GM18868 (cell line): Measurements from ENCODE around the gene ZNF346.
A peak's percentile ranks its signal among the peaks of the same experiment; 100 is the strongest.

Source experiments
- ATAC-seq: cut with Tn5 transposase; IDR thresholded peaks from one replicate; pipeline ENCODE4 v1.9.1; 2021; ENCODE audit warnings: mild to moderate bottlenecking, moderate library complexity; ENCODE audit not compliant: unreplicated experiment

The ZNF346 gene

GRCh38 chr5:177064500-177065277 lies 42.2 kb downstream of the ZNF346 start:
- no peak for ATAC-seq

GRCh38 chr5:177065491-177065890 lies 43.0 kb downstream of the ZNF346 start:
- ATAC-seq, result no peak

- ATAC-seq, result no peak
These were observed 43.7 kb downstream of the ZNF346 start for GRCh38 chr5:177066224-177066623.

DNA sequence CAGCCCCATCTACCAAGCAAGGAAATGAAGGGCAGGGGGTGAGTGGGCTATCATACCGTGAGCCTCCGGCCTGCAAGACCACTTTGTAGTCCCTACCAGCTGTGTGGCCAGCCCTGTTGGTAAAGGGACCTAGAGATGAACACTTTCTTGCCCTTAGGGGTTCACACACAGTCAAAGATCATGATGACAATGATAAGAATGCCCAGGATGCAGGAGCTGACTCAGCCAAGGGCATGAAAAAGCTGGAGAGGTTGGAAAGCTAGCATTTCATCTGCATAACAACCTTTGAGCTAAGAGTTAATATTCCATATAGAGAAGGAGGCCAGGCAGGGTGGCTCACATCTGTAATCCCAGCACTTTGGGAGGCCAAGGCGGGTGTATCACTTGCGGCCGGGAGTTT lies 45.0 kb downstream of the ZNF346 start:
- ATAC-seq, result no peak

DNA sequence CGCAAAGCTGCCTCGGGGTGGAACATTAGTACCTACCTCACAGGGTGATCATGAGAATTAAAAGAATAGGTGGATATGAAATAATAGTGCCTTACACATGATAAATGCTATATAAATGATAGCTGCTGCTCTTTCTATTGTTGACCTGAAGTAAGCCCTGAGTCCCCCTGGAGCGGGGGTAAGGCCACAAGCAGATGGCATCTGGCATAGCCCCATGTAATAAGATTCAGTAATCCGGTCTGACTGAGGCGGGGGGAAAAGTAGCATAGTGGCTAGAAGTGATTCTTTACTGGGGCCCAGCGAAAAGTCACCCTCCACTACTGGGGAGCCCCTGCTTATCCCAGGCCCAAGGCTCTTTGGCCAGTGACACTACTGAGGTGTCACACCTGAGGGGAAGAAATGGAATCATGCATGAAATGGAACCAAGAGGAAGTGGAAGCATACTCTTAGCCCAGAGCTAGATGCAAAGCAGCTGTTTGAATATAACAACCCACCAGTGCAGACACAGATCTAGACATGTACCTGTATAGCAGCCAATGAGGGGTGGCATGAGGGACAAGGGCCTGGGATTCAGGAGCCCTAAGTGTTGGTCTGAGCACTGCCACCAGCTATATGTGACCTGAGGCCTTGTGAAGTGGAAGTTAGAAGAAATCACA lies 48.2 kb downstream of the ZNF346 start:
- peak; percentile 55 for ATAC-seq

DNA sequence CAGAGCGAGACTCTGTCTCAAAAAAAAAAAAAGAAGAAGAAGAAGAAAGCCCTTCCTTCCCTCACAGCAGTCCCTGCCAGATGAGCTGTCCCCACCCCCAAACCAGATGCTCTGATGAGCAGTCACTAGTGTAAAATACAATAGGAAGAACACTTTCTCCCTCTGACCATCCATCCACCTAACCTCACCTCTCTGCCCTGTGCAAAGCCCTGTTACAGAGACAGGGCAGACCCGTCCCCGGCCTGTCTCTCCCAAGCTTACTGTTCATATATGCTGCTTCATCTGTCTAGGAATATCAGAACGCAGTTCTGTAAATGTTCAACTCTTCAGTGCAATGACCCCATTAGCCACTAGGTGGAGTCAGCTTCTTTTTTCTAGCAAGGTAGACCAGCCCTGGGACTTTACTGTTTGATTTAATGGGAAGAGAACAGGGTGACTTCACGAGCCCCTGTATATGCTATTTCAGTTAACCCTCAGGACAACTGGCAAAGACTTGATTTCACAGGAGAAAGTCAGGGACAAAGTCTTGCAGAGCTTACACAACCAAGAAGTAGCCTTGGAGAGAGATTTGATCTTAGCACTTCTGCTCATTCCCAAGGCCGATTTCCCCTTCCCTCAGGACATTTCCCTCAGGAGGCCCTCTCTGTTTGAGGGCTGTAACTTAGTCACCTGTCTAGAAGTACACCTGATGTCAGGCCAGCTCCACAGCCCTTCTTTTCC lies 49.3 kb downstream of the ZNF346 start:
- ATAC-seq, result peak; percentile 77

GRCh38 chr5:177077335-177077734 lies 54.8 kb downstream of the ZNF346 start:
- no peak for ATAC-seq

- no peak for ATAC-seq
These were observed 57.1 kb downstream of the ZNF346 start for GRCh38 chr5:177079606-177080005.

DNA sequence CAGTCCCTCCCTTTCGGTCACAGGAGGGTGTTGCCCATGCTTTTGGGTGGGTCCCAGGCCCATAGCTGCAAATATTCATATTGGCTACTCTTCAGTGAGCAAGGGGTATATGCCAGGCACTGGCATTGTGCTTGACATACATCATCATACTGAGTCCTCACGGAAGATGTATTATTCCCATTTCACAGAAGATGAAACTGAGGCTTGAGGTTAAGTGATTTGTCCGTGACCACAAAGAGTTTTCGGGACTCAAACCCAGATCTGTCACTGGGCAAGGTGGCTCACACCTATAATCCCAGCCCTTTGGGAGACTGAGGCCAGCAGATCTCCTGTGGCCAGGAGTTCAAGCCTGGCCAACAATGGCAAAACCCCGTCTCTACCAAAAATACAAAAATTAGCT lies 57.8 kb downstream of the ZNF346 start:
- ATAC-seq, result no peak

DNA sequence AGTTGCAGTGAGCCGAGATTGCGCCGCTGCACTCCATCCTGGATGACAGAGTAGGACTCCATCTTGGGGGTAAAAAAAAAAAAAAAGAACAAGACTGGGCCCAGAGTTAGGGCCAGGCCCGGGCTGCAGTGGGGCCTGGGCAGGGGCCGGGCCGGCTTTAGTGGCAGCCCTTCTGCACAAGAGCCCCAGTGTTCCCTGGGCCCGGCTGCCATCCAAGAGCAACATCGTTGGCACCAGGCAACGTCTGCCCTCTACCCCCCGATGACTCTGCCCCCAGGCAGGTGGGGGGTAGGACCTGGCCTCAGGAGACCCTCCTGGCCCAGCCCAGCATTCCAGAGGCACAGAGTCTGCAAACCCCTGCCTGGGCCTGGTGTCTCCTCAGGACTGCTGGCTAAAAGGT lies 59.4 kb downstream of the ZNF346 start:
- ATAC-seq, result no peak

GRCh38 chr5:177083357-177083756 lies 60.9 kb downstream of the ZNF346 start:
- no peak for ATAC-seq

DNA sequence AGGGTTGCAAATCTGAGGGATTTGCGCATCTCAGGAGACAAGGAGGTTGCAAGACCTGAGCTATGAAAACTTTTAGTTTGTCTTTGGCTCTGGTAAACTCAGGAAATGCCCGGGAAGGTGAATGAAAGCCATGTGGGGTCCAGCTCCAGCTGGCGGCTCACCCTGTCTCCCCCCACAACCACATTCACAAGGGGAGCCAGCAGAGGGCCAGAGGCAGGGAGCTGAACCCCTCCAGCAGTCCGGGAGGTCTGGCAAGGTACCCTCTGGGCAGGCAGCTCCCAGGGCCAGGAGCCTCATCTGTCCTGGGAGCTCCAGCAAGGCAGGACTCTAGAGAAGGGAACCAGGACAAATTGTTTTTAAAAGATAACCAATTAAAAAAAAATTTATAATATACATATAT lies 61.7 kb downstream of the ZNF346 start:
- ATAC-seq, result no peak

DNA sequence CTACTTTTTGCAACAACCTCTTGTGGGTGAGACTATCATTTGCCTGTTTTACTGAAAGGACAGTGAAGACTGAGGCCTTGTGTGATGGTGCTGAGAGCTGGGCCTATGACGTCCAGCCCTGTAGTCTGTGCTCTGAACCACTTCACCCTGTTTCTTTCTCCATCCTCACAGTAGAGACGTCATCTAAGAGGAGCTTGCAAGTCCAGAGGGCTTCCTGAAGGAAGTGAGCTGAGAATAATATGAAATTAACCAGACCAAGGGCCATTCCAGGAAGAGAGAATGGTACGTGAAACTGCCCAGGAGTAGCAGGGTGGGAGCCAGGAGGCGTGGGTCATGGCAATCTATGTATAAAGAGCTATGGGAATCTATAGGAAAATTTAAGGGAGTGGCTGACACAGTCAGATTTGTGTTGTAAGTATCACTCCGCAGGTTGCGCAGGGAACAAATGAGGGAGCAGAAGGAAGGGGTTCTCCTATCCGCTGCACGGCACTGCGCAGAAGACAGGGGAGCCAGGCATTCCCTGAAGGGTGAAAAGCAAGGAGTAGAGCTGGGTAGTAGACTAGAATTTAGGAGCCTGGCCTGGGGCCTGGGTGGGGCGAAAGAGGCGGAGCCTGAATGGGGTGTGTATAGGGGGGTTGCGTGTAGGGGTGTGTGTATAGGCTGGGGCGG lies 63.6 kb downstream of the ZNF346 start:
- no peak for ATAC-seq

DNA sequence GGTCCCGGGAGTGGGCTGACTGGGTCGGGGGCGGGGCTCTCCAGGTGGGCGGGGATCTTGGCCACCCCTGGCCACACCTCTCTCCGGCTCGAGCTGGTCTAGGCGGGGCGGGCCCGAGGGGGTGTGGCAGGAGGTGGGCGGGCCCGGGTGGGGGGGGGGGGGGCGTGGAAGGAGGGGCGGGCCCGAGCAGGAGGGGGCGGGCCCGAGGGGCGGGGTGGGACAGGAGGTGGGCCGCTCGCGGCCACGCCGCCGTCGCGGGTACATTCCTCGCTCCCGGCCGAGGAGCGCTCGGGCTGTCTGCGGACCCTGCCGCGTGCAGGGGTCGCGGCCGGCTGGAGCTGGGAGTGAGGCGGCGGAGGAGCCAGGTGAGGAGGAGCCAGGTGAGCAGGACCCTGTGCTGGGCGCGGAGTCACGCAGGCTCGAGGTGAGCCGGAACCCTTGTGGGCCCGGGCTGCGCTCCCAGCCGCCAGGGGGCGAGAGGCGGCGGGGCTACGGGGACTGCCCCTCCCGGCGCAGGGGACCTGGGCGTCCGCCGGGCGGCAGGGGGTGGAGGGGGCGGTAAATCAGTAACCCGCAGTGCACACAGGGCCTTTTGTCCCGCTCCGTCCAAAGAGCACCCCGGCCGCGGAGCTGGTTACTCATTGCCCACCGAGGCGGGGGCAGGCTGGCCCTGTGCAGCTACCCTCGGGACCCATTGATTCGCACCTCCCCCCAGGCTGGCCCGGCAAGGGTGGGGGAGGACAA lies 64.3 kb downstream of the ZNF346 start, which contains the start of gene FGFR4:
FGFR4 (plus strand) TSS at position 262 of the 744 bp plus-strand sequence. CDS start 2,688 bp downstream, outside the sequence.
- peak; percentile 53 for ATAC-seq

- ATAC-seq, result no peak
These were observed 65.0 kb downstream of the ZNF346 start for GRCh38 chr5:177087398-177088005.

- no peak for ATAC-seq
These were observed 66.6 kb downstream of the ZNF346 start for GRCh38 chr5:177089127-177089526.

GRCh38 chr5:177089825-177090641 lies 67.5 kb downstream of the ZNF346 start:
- no peak for ATAC-seq

DNA sequence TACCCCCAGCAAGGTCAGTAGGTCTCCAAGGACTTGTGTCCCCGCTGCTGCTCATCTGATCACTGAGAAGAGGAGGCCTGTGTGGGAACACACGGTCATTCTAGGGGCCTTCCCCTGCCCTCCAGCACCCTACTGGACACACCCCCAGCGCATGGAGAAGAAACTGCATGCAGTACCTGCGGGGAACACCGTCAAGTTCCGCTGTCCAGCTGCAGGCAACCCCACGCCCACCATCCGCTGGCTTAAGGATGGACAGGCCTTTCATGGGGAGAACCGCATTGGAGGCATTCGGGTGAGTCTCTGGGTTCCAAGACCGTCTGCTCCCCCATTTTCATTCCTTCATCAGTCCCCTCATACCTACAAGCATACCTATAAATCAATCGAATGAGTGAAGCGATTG lies 68.3 kb downstream of the ZNF346 start:
- no peak for ATAC-seq

DNA sequence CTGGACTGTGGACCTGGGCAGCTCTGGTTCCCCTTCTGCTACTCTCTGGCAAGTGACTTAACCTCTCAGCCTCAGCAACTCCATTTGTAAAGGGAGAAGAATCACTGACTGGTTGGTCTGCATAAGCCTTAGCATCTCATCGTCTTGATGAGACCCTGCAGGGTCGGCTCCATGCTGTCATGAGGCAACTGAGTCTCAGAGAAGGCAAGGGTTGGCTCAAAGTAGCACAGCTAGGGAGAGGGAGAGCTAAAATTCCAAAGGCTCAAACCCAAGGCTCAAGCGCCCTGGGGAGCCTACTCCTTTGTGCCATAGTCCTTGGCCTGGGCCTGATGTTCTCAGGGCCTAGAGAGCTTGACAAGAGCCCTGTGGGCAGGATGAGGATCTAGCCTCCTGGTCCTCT lies 68.7 kb downstream of the ZNF346 start:
- no peak for ATAC-seq
